Prostate gland (tissue), 2 donors: ENCODE data around the gene CD59.

ENCODE experiments used
- CTCF ChIP-seq, 4 experiments: fragments of 200-600 bp in 2 of 4; fragments of 450-650 bp in 2 of 4; sonication (generic) in 2 of 4; IDR thresholded peaks; 1 replicate in 3 of 4; 2 replicates in 1 of 4; pipeline ENCODE4 v1.5.1; 2016 to 2019; ENCODE audit warnings: antibody characterized with exemption in 4 of 4, mild to moderate bottlenecking in 2 of 4, moderate library complexity in 2 of 4
- POLR2AphosphoS5 ChIP-seq: sonication (generic); formaldehyde crosslinking; IDR thresholded peaks from one replicate; pipeline ENCODE4 v1.6.1; 2017; ENCODE audit warnings: antibody characterized with exemption

GRCh38 chr11:33753304-33753967, 17.2 kb upstream of the CD59 start:
- no peak for TF ChIP-seq CTCF (IDR thresholded peaks at IDR 0.05)
- no peak for TF ChIP-seq POLR2AphosphoS5
